B cell (primary cell): ENCODE measurements around the gene PRPF40A. TPM values are rescaled to one million over a fixed set of nuclear protein-coding genes. Genes with fewer than 3 reads are reported as not detected.

Source experiments
- ATAC-seq: fragments of 200-7000 bp; cut with Tn5 transposase; one replicate; pipeline ENCODE4 v1.10.0; 2021; ENCODE audit warnings: low read depth, mild to moderate bottlenecking, moderate number of reproducible peaks, moderate library complexity
- CTCF ChIA-PET: fragments of 350-600 bp; sonication (Branson Sonifier 250); formaldehyde crosslinking; loops from one replicate; lab custom pipeline; 2021; ENCODE audit warnings: antibody characterized with exemption, inconsistent platforms; lab: Charles Lee
- POLR2A ChIA-PET: fragments of 350-600 bp; sonication (Branson Sonifier 250); formaldehyde crosslinking; loops from one replicate; lab custom pipeline; 2021; ENCODE audit warnings: antibody characterized with exemption; lab: Charles Lee
- DNase-seq: peaks from one replicate; pipeline ENCODE4 v3.0.0; 2013
- H2AFZ ChIP-seq: 2 replicates; pipeline ENCODE4 v1.6.1; 2012; ENCODE audit warnings: mild to moderate bottlenecking, low read depth, low read length; ENCODE audit not compliant: insufficient read depth, poor library complexity, severe bottlenecking
- H3K27ac ChIP-seq, 2 donors: 1 replicate in 1 of 2; 2 replicates in 1 of 2; pipeline ENCODE4 v1.5.1; 2012 to 2013; ENCODE audit warnings: low read length in 2 of 2, mild to moderate bottlenecking in 2 of 2, moderate library complexity in 1 of 2
- H3K27me3 ChIP-seq, 4 experiments: fragments of 200-600 bp in 1 of 4; sonication (generic) in 1 of 4; replicated peaks in 1 of 4; 1 replicate in 2 of 4; 2 replicates in 2 of 4; pipeline versions ENCODE4 v1.6.1 to v1.7.0; 2013 to 2016; ENCODE audit warnings: low read length in 3 of 4, mild to moderate bottlenecking in 2 of 4, mixed read lengths in 1 of 4, moderate library complexity in 1 of 4; ENCODE audit not compliant: insufficient read depth in 4 of 4, control insufficient read depth in 3 of 4; ENCODE audit errors: control extremely low read depth in 1 of 4
- H3K36me3 ChIP-seq, 2 experiments: replicated peaks in 1 of 2; 1 replicate in 1 of 2; 2 replicates in 1 of 2; pipeline versions ENCODE4 v1.6.1 to v1.7.1; 2013; ENCODE audit warnings: low read length in 1 of 2; ENCODE audit not compliant: insufficient read depth in 2 of 2, control insufficient read depth in 1 of 2; ENCODE audit errors: control extremely low read depth in 1 of 2, extremely low read depth in 1 of 2
- H3K4me1 ChIP-seq, 2 donors: fragments of 200-600 bp in 1 of 2; sonication (generic) in 1 of 2; 1 replicate in 1 of 2; 2 replicates in 1 of 2; pipeline versions ENCODE4 v1.5.1 to v1.6.1; 2013 to 2017; ENCODE audit warnings: low read length in 2 of 2; ENCODE audit not compliant: control insufficient read depth in 2 of 2, insufficient read depth in 2 of 2
- H3K4me2 ChIP-seq: replicated peaks from 2 replicates; pipeline ENCODE3; 2012; ENCODE audit warnings: mild to moderate bottlenecking, low read depth, low read length; ENCODE audit not compliant: poor library complexity, severe bottlenecking
- H3K4me3 ChIP-seq, 5 experiments: fragments of 200-600 bp in 1 of 5; sonication (generic) in 1 of 5; 1 replicate in 3 of 5; 2 replicates in 2 of 5; pipeline versions ENCODE4 v1.5.1 to v1.7.0; 2011 to 2016; ENCODE audit warnings: low read length in 4 of 5, mild to moderate bottlenecking in 4 of 5, low read depth in 2 of 5, control low read depth in 1 of 5, moderate library complexity in 1 of 5; ENCODE audit not compliant: insufficient read depth in 1 of 5; ENCODE audit errors: control extremely low read depth in 1 of 5, extremely low read depth in 1 of 5
- H3K79me2 ChIP-seq: fragments of 200-600 bp; sonication (generic); one replicate; pipeline ENCODE4 v1.6.0; 2016; ENCODE audit warnings: low read length; ENCODE audit not compliant: control insufficient read depth, insufficient read depth
- H3K9ac ChIP-seq: fragments of 200-600 bp; sonication (generic); 2 replicates; pipeline ENCODE4 v1.6.1; 2017; ENCODE audit warnings: mild to moderate bottlenecking, low read length, moderate library complexity
- H3K9me3 ChIP-seq, 3 donors: one replicate each; pipeline versions ENCODE4 v1.6.1 to v1.7.1; 2013; ENCODE audit warnings: low read length in 2 of 3; ENCODE audit not compliant: control insufficient read depth in 2 of 3, insufficient read depth in 1 of 3; ENCODE audit errors: control extremely low read depth in 1 of 3
- H4K20me1 ChIP-seq: 2 replicates; pipeline ENCODE4 v1.6.0; 2012; ENCODE audit warnings: mild to moderate bottlenecking, low read length; ENCODE audit not compliant: insufficient read depth, control insufficient read depth, poor library complexity, severe bottlenecking
- H3K27ac Mint-ChIP-seq: one replicate; pipeline ENCODE4 v1.8.0; 2021; ENCODE audit warnings: mixed read lengths
- H3K27me3 Mint-ChIP-seq: one replicate; pipeline ENCODE4 v1.8.0; 2021; ENCODE audit warnings: mixed read lengths
- H3K4me1 Mint-ChIP-seq: one replicate; pipeline ENCODE4 v1.8.0; 2021; ENCODE audit warnings: mixed read lengths
- H3K4me3 Mint-ChIP-seq: one replicate; pipeline ENCODE4 v1.8.0; 2021; ENCODE audit warnings: mixed read lengths
- H3K9me3 Mint-ChIP-seq: one replicate; pipeline ENCODE4 v1.8.0; 2022; ENCODE audit warnings: mixed read lengths; ENCODE audit not compliant: insufficient read depth
- CTCF ChIP-seq: fragments of 200-600 bp; IDR thresholded peaks from one replicate; pipeline ENCODE4 v1.8.0; 2022; ENCODE audit warnings: antibody characterized with exemption, mild to moderate bottlenecking
- EZH2 ChIP-seq: IDR thresholded peaks from 2 replicates; pipeline ENCODE4 v1.6.1; 2012; ENCODE audit warnings: borderline replicate concordance, low read depth, mild to moderate bottlenecking, moderate library complexity, low read length; ENCODE audit not compliant: insufficient read depth, poor library complexity, severe bottlenecking
- WGBS: methylation state at CpG from one replicate; pipeline ENCODE4 v1.1.5; 2013; ENCODE audit warnings: missing lambda C conversion rate; ENCODE audit not compliant: insufficient coverage; 5-methylcytosine and 5-hydroxymethylcytosine counted together
- intact Hi-C: fragments of 100-400 bp; cut with micrococcal nuclease; formaldehyde crosslinking; loops from one replicate; pipeline ENCODE4 v1.10.0; 2022
- polyA plus RNA-seq: library from polyadenylated mRNA; depleted of rRNA; stranded (reverse); fragments of >200 nt; gene quantifications from 2 replicates; pipeline ENCODE4 v1.2.3, GENCODE V29; 2012
- total RNA-seq, 2 donors: library from RNA; stranded (reverse); fragments of 120-200 nt in 1 of 2; gene quantifications; 1 replicate in 1 of 2; 2 replicates in 1 of 2; pipeline versions ENCODE4 v1.2.3 to v1.2.4, GENCODE V29; 2013 to 2022

PRPF40A gene
- total and polyA plus RNA-seq, 2 donors (not counting 1 experiment from before 2014, with no cell fraction given) = 40.4 to 115 TPM

- H3K36me3 ChIP-seq = no peaks in the 10 kb centered on the region
- H3K79me2 ChIP-seq = no peaks in the 10 kb centered on the region
- no peaks in the 10 kb centered on the region for H3K4me1 ChIP-seq
- CTCF ChIA-PET = interaction anchor here (1.0 to 1.4 kb wide), 5 partner anchors 9 to 600 kb away, joined by 3 to 5 read pairs (median 3); no protein-coding TSS in a partner anchor
- ATAC-seq (no peak), DNase-seq (no peak)
- H2AFZ ChIP-seq = no peak overlapping the region
- no peaks in the 10 kb centered on the region for H3K9me3 Mint-ChIP-seq
- H3K27me3 ChIP-seq = no peaks in the 10 kb centered on the region
- POLR2A ChIA-PET = no interaction called here
- no peak for TF ChIP-seq CTCF
- TF ChIP-seq EZH2 = no peak
- no peak overlapping the region for H3K27ac ChIP-seq
- H3K9ac ChIP-seq = no peak overlapping the region
- no peak overlapping the region for H3K4me3 Mint-ChIP-seq
- intact Hi-C loops = no loop called here
- WGBS = 96% methylated on average over 4 of the region's 8 CpGs
- no peak overlapping the region for H3K27ac Mint-ChIP-seq
- peaks cover 5% of the 10 kb centered on the region for H3K4me1 Mint-ChIP-seq
- no peaks in the 10 kb centered on the region for H3K9me3 ChIP-seq
- no peak overlapping the region for H3K4me2 ChIP-seq
- H3K27me3 Mint-ChIP-seq = no peaks in the 10 kb centered on the region
- no peaks in the 10 kb centered on the region for H4K20me1 ChIP-seq
- no peak overlapping the region for H3K4me3 ChIP-seq
Measured at GRCh38 chr2:152638590-152638989, 78.7 kb downstream of the PRPF40A start.

GRCh38 chr2:152638056-152638455, 79.2 kb downstream of the PRPF40A start:
- intact Hi-C loops = no loop called here
- Mint-ChIP-seq H3K27ac (no peak overlapping the region), H3K4me3 (no peak overlapping the region), H3K4me1 (peaks cover 5% of the 10 kb centered on the region), H3K27me3 (no peaks in the 10 kb centered on the region), H3K9me3 (no peaks in the 10 kb centered on the region)
- CTCF ChIA-PET = interaction anchor here (1.0 to 1.4 kb wide), 4 partner anchors 10 to 600 kb away, joined by 3 read pairs; no protein-coding TSS in a partner anchor
- ATAC-seq = no peak
- Histone ChIP-seq H4K20me1 (no peaks in the 10 kb centered on the region), H3K4me1 (no peaks in the 10 kb centered on the region), H3K9me3 (no peaks in the 10 kb centered on the region), H3K36me3 (no peaks in the 10 kb centered on the region), H3K9ac (no peak overlapping the region), H3K4me3 (no peak overlapping the region), H3K27ac (no peak overlapping the region), H3K27me3 (no peaks in the 10 kb centered on the region), H3K79me2 (no peaks in the 10 kb centered on the region), H2AFZ (no peak overlapping the region), H3K4me2 (no peak overlapping the region)
- no CpG with 5 or more reads among the region's 2 CpGs for WGBS
- DNase-seq = no peak
- TF ChIP-seq EZH2 (no peak), CTCF (no peak)
- POLR2A ChIA-PET = no interaction called here
